K562 (cell line): ENCODE results near the gene GNS. TPM values are rescaled to one million over a fixed set of nuclear protein-coding genes. Genes with fewer than 3 reads are reported as not detected.

Experiments
- ATAC-seq: fragments of 200-7000 bp; cut with Tn5 transposase; 3 replicates; pipeline ENCODE4 v1.9.1; 2020; ENCODE audit warnings: moderate library complexity
- BruUV-seq: library from RNA; stranded (reverse); fragments of 400-500 nt; replicated peaks from 2 replicates; lab custom pipeline; 2021; lab: Mats Ljungman, UMichigan
- CTCF ChIA-PET: fragments of 300-600 bp; formaldehyde crosslinking; extraction: SDS; loops from one replicate; lab custom pipeline; 2021; ENCODE audit warnings: low intra/inter-chr PET ratio; lab: Yijun Ruan, JAX
- POLR2A ChIA-PET: fragments of 300-600, 350-650 bp; sonication (Branson Sonifier 250); formaldehyde crosslinking; extraction: SDS; loops from one replicate; lab custom pipeline; 2021; ENCODE audit warnings: antibody characterized with exemption, inconsistent platforms; lab: Yijun Ruan, JAX
- DNase-seq, 4 experiments: peaks; one replicate each; pipeline versions ENCODE4 v3.0.0 to v3.0.0-alpha.2; 2011 to 2018; ENCODE audit warnings: low spot score in 3 of 4, mixed read lengths in 3 of 4; ENCODE audit errors: extremely low read depth in 1 of 4
- FAIRE-seq: peaks from 2 replicates; lab custom pipeline; 2011; peaks lifted over from hg19 to GRCh38; lab: Jason Lieb, UNC
- H2AFZ ChIP-seq: 2 replicates; pipeline ENCODE4 v1.6.0; 2011; ENCODE audit warnings: low read depth, low read length, control low read depth, inconsistent platforms
- H3K27ac ChIP-seq: fragments of 200-600 bp; 3 replicates; pipeline ENCODE4 v1.8.0; 2011; ENCODE audit warnings: low read depth, mild to moderate bottlenecking, control low read depth, inconsistent platforms, low read length, moderate library complexity, mixed read lengths; ENCODE audit errors: extremely low read depth
- H3K27me3 ChIP-seq, 2 experiments: fragments of 300-600 bp in 1 of 2; 2 replicates in 1 of 2; 3 replicates in 1 of 2; pipeline versions ENCODE4 v1.6.0 to v1.8.0; 2011; ENCODE audit warnings: inconsistent platforms in 2 of 2, low read length in 2 of 2, mild to moderate bottlenecking in 1 of 2, mixed read lengths in 1 of 2, moderate library complexity in 1 of 2; ENCODE audit not compliant: control insufficient read depth in 2 of 2, insufficient read depth in 2 of 2
- H3K36me3 ChIP-seq: fragments of 300-600 bp; 3 replicates; pipeline ENCODE4 v1.8.0; 2011; ENCODE audit warnings: mild to moderate bottlenecking, low read length, inconsistent platforms; ENCODE audit not compliant: control insufficient read depth, insufficient read depth
- H3K4me1 ChIP-seq, 2 experiments: fragments of 200-600 bp in 1 of 2; replicated peaks in 1 of 2; 2 replicates in 1 of 2; 3 replicates in 1 of 2; pipeline versions ENCODE4 v1.5.1 to v1.8.0; 2011; ENCODE audit warnings: inconsistent platforms in 2 of 2, low read length in 2 of 2, mild to moderate bottlenecking in 1 of 2, mixed read lengths in 1 of 2, moderate library complexity in 1 of 2; ENCODE audit not compliant: control insufficient read depth in 2 of 2, insufficient read depth in 2 of 2
- H3K4me2 ChIP-seq: 2 replicates; pipeline ENCODE4 v1.6.1; 2011; ENCODE audit warnings: low read length, control low read depth, inconsistent platforms, mixed read lengths; ENCODE audit not compliant: insufficient read depth
- H3K4me3 ChIP-seq: fragments of 200-600 bp; sonication (generic), shearing (Covaris generic); 2 replicates; pipeline ENCODE4 v1.5.1; 2016; ENCODE audit warnings: control low read depth, inconsistent platforms
- H3K79me2 ChIP-seq: fragments of 200-600 bp; 3 replicates; pipeline ENCODE4 v1.8.0; 2011; ENCODE audit warnings: low read length, inconsistent platforms; ENCODE audit not compliant: control insufficient read depth, insufficient read depth
- H3K9ac ChIP-seq, 2 experiments: 2 replicates each; pipeline versions ENCODE4 v1.6.0 to v1.6.1; 2011; ENCODE audit warnings: low read depth in 2 of 2, low read length in 2 of 2, control low read depth in 1 of 2, inconsistent platforms in 1 of 2, mild to moderate bottlenecking in 1 of 2, mixed read lengths in 1 of 2; ENCODE audit not compliant: insufficient read depth in 1 of 2
- H3K9me1 ChIP-seq: one replicate; pipeline ENCODE4 v1.6.0; 2011; ENCODE audit warnings: inconsistent platforms, mild to moderate bottlenecking, low read length, moderate library complexity; ENCODE audit not compliant: control insufficient read depth, insufficient read depth
- H3K9me3 ChIP-seq: replicated peaks from 2 replicates; pipeline ENCODE4 v1.5.1; 2011; ENCODE audit warnings: low read depth, low read length, inconsistent platforms; ENCODE audit not compliant: control insufficient read depth, insufficient read depth
- H4K20me1 ChIP-seq: replicated peaks from 2 replicates; pipeline ENCODE4 v1.6.1; 2011; ENCODE audit warnings: low read length, inconsistent platforms, mixed read lengths; ENCODE audit not compliant: control insufficient read depth, insufficient read depth
- ATF4 ChIP-seq: fragments of 450-650 bp; formaldehyde crosslinking; IDR thresholded peaks from 2 replicates; pipeline ENCODE4 v1.4.0; 2022; ENCODE audit warnings: mild to moderate bottlenecking, moderate library complexity
- DDX20 ChIP-seq: fragments of 450-650 bp; IDR thresholded peaks from 2 replicates; pipeline ENCODE4 v1.6.1; 2016; ENCODE audit warnings: missing genetic modification characterization, low read depth, mild to moderate bottlenecking, missing compliant biosample characterization, moderate library complexity
- NFXL1 ChIP-seq: fragments of 450-650 bp; formaldehyde crosslinking; IDR thresholded peaks from 2 replicates; pipeline ENCODE4 v1.4.0; 2021; ENCODE audit warnings: mild to moderate bottlenecking
- TBP ChIP-seq: optimal IDR thresholded peaks from 2 replicates; pipeline ENCODE3; 2011; ENCODE audit warnings: low read depth, low read length, improper control_type of control experiment
- WGBS: fragments of 100-300 bp; shearing (Covaris generic); methylation state at CpG from one replicate; pipeline ENCODE4 v1.1.6; 2016; ENCODE audit warnings: low coverage, mixed read lengths; ENCODE audit not compliant: insufficient coverage; ENCODE audit errors: missing lambda C conversion rate; 5-methylcytosine and 5-hydroxymethylcytosine counted together
- in situ Hi-C: fragments of 300-500 bp; cut with MboI; formaldehyde crosslinking; loops from 4 replicates; pipeline ENCODE4 v1.15.0; 2018; ENCODE audit warnings: inconsistent platforms, mixed read lengths
- intact Hi-C: fragments of 100-400 bp; cut with micrococcal nuclease; formaldehyde crosslinking; loops from 2 replicates; pipeline ENCODE4 v1.14.2; 2022
- polyA plus RNA-seq, 8 experiments: library from polyadenylated mRNA; depleted of rRNA in 4 of 8; stranded (reverse) in 5 of 8; unstranded in 3 of 8; fragments of >200 nt; fragmentation: Nextera tagmentation in 2 of 8; fragmentation: Illumina TruSeq in 1 of 8; extraction: Ambion mirVana in 2 of 8; extraction: Trizol in 1 of 8; gene quantifications; 2 replicates each; pipeline versions ENCODE4 v1.2.1 to v1.2.3, GENCODE V29; 2011 to 2014; ENCODE audit warnings: inconsistent platforms in 1 of 8, missing spikeins in 1 of 8
- total RNA-seq, 7 experiments: library from RNA; depleted of rRNA in 6 of 7; stranded (reverse); fragments of >200 nt in 6 of 7; fragmentation: Illumina TruSeq in 2 of 7; extraction: Trizol in 2 of 7; gene quantifications; 2 replicates each; pipeline versions ENCODE4 v1.2.1 to v1.2.3, GENCODE V29; 2011 to 2021; ENCODE audit warnings: low replicate concordance in 1 of 7
- TF ChIP-seq, protein P1 (sequence below): sonication (generic); formaldehyde crosslinking; IDR thresholded peaks from 2 replicates; pipeline ENCODE4 v1.8.0; 2022; ENCODE audit warnings: missing genetic modification reagents, mild to moderate bottlenecking, borderline replicate concordance

Gene GNS
- total and polyA plus RNA-seq, 9 of the 15 experiments (the other 6 are each of a cell fraction or from before 2014, with no cell fraction given): 4.6 to 30.3 (median 18.9) TPM

- 65% methylated on average over 3 of the region's 3 CpGs for WGBS
- in situ Hi-C loops: no loop called here
- peaks cover 86% of the 10 kb centered on the region for H3K79me2 ChIP-seq
- DNase-seq (no peak), FAIRE-seq (no peak), ATAC-seq (no peak)
- H3K9me1 ChIP-seq: no peaks in the 10 kb centered on the region
- TF ChIP-seq ATF4 (no peak), DDX20 (tag) (no peak), NFXL1 (CRISPR knock-in tag) (no peak), TBP (no peak)
- TF ChIP-seq, protein P1, sequence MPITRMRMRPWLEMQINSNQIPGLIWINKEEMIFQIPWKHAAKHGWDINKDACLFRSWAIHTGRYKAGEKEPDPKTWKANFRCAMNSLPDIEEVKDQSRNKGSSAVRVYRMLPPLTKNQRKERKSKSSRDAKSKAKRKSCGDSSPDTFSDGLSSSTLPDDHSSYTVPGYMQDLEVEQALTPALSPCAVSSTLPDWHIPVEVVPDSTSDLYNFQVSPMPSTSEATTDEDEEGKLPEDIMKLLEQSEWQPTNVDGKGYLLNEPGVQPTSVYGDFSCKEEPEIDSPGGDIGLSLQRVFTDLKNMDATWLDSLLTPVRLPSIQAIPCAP (CRISPR knock-in tag): no peak
- H3K4me2 ChIP-seq: no peak overlapping the region
- H3K27me3 ChIP-seq: no peaks in the 10 kb centered on the region
- CTCF ChIA-PET: no interaction called here
- H3K27ac ChIP-seq: no peak overlapping the region
- intact Hi-C loops: no loop called here
- no peaks in the 10 kb centered on the region for H4K20me1 ChIP-seq
- H3K4me3 ChIP-seq: no peak overlapping the region
- H3K9me3 ChIP-seq: no peaks in the 10 kb centered on the region
- no TSS peak for BruUV-seq
- peaks cover 34 to 56% of the 10 kb centered on the region in 2 experiments for H3K4me1 ChIP-seq
- no peak overlapping the region; a peak in 1 of 4 replicates for H3K9ac ChIP-seq
- H3K36me3 ChIP-seq: peaks cover 6% of the 10 kb centered on the region; the same call in 1 of the 3 replicates
- POLR2A ChIA-PET: no interaction called here
- H2AFZ ChIP-seq: no peak overlapping the region
Measured at GRCh38 chr12:64675795-64676194, 83.4 kb downstream of the GNS start.
